ENCODE measurements around the gene ZNF212.

DNA sequence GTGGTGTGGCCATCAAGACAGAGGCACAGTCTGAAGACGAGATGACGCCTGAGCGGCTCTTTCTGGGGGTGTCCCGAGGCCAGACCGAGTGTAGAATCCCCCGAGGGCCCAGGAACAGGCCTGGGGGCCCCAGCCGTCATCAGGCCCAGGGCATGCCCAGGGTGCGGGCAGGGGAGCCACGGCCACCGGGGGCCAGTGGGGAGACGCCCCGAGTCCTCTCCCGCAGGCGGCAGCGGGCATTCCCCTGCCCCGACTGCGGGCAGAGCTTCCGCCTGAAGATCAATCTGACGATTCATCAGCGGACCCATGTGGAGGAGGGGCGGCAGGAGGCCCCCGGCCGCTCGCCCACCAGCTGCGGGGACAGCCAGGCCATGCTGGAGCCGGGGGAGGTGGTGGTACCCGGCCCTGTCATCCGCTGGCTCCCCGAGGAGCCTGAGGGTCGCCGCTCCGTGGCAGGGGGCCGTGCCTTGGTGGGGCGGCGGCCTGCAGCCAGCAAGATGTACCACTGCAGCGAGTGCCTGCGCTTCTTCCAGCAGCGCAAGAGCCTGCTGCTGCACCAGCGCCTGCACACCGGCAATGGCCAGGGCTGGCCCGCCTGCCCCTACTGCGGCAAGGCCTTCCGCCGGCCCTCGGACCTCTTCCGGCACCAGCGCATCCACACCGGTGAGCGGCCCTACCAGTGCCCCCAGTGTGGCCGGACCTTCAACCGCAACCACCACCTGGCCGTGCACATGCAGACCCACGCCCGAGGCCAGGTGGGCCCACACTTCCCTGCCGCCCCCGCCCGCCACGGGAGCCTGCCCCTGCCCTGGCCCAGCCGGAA, 42.3 kb downstream of the ZNF212 start:
- TF ChIP-seq, protein P1, sequence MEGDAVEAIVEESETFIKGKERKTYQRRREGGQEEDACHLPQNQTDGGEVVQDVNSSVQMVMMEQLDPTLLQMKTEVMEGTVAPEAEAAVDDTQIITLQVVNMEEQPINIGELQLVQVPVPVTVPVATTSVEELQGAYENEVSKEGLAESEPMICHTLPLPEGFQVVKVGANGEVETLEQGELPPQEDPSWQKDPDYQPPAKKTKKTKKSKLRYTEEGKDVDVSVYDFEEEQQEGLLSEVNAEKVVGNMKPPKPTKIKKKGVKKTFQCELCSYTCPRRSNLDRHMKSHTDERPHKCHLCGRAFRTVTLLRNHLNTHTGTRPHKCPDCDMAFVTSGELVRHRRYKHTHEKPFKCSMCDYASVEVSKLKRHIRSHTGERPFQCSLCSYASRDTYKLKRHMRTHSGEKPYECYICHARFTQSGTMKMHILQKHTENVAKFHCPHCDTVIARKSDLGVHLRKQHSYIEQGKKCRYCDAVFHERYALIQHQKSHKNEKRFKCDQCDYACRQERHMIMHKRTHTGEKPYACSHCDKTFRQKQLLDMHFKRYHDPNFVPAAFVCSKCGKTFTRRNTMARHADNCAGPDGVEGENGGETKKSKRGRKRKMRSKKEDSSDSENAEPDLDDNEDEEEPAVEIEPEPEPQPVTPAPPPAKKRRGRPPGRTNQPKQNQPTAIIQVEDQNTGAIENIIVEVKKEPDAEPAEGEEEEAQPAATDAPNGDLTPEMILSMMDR (IDR thresholded peaks at IDR 0.05) = no peak
- no peak for TF ChIP-seq POLR2A (IDR thresholded peaks at IDR 0.05)

All from tibial nerve (tissue), 3 donors.